Measurements from ENCODE around the gene CNRIP1. TPM values are rescaled to one million over a fixed set of nuclear protein-coding genes. Genes with fewer than 3 reads are reported as not detected.

The CNRIP1 gene
- polyA plus RNA-seq, 2 of the 4 experiments (the other 2 are of a cell fraction) = 0.93 to 2.9 TPM

GRCh38 chr2:68367953-68368653, 48.4 kb upstream of the CNRIP1 start:
- H3K9me3 ChIP-seq = no peaks in the 10 kb centered on the region
- DNase-seq (ENCODE audit: low read depth in 1 of 2, low spot score in 1 of 2) (no peak), FAIRE-seq (no peak), ATAC-seq (peak in 1 of 2 experiments; percentile 42; a peak in 2 of 6 replicates)
- H3K27ac ChIP-seq = no peak overlapping the region
- no peak overlapping the region for H3K4me3 ChIP-seq
- no peaks in the 10 kb centered on the region for H3K4me1 ChIP-seq
- no peak for TF ChIP-seq NFE2L2 (conservative IDR thresholded peaks at IDR 0.05; ENCODE audit: low read length)
- no peak for TF ChIP-seq ZNF302 (CRISPR knock-in tag; IDR thresholded peaks at IDR 0.05)
- no peak for TF ChIP-seq CTCF (IDR thresholded peaks at IDR 0.05)
- no peak for TF ChIP-seq HEYL (CRISPR knock-in tag; IDR thresholded peaks at IDR 0.05)
- no peak for TF ChIP-seq REST (IDR thresholded peaks at IDR 0.05)
- TF ChIP-seq MAZ (IDR thresholded peaks at IDR 0.05; ENCODE audit: borderline replicate concordance, low read depth, low read length) = no peak
- TF ChIP-seq NPAS2 (CRISPR knock-in tag; IDR thresholded peaks at IDR 0.05; ENCODE audit: borderline replicate concordance) = no peak
- TF ChIP-seq RNF2 (IDR thresholded peaks at IDR 0.05; ENCODE audit: borderline replicate concordance, low read depth) = no peak
- no peak for TF ChIP-seq MAX (IDR thresholded peaks at IDR 0.05)
- TF ChIP-seq TFCP2L1 (CRISPR knock-in tag; IDR thresholded peaks at IDR 0.05) = no peak
- TF ChIP-seq USF2 (IDR thresholded peaks at IDR 0.05) = no peak
- TF ChIP-seq NR3C1 (IDR thresholded peaks at IDR 0.05) = no peak
- no peak for TF ChIP-seq FOXS1 (CRISPR knock-in tag; IDR thresholded peaks at IDR 0.05)
- TF ChIP-seq BHLHE40 (IDR thresholded peaks at IDR 0.05; ENCODE audit: low read depth, low read length) = no peak
- ChIA-PET CTCF (interaction anchor here (0.9 to 3.5 kb wide), 3 partner anchors 18 to 73 kb away, joined by 3 to 16 read pairs (median 3); no protein-coding TSS in a partner anchor), POLR2A (no interaction called here)
- no peak overlapping the region for H3K4me2 ChIP-seq
- 26% methylated on average over 5 of the region's 5 CpGs for WGBS (ENCODE audit: missing lambda C conversion rate)

- H3K4me2 ChIP-seq = no peak overlapping the region
- H3K9me3 ChIP-seq = no peaks in the 10 kb centered on the region
- ATAC-seq (no peak), FAIRE-seq (no peak), DNase-seq (ENCODE audit: low read depth in 1 of 2, low spot score in 1 of 2) (no peak)
- WGBS (ENCODE audit: missing lambda C conversion rate) = 61% methylated on average over 4 of the region's 4 CpGs
- H3K4me1 ChIP-seq = no peaks in the 10 kb centered on the region
- H3K4me3 ChIP-seq = no peak overlapping the region
- no peak overlapping the region for H3K27ac ChIP-seq
- CTCF ChIA-PET = interaction anchor here (1.1 to 3.5 kb wide), 2 partner anchors 75 to 98 kb away, joined by 3 to 16 read pairs; no protein-coding TSS in a partner anchor
- no peak for TF ChIP-seq KDM1A (IDR thresholded peaks at IDR 0.05; ENCODE audit: low read depth)
- no peak for TF ChIP-seq RFX5 (IDR thresholded peaks at IDR 0.05)
- no peak for TF ChIP-seq JUNB (IDR thresholded peaks at IDR 0.05)
- no peak for TF ChIP-seq BHLHE40 (IDR thresholded peaks at IDR 0.05; ENCODE audit: low read depth, low read length)
- TF ChIP-seq ESRRA (IDR thresholded peaks at IDR 0.05; ENCODE audit: borderline replicate concordance, low read length) = no peak
- POLR2A ChIA-PET = no interaction called here
These were observed 46.4 kb upstream of the CNRIP1 start for GRCh38 chr2:68366083-68366560.

All from A549 (cell line).